Ishikawa (cell line): ENCODE data around the gene RTN3.

ENCODE experiments used
- CEBPB ChIP-seq: IDR thresholded peaks from 2 replicates; pipeline ENCODE4 v1.6.1; 2012
- CREB1 ChIP-seq: IDR thresholded peaks from 2 replicates; pipeline ENCODE4 v1.6.1; 2012; ENCODE audit warnings: low read depth
- EP300 ChIP-seq: IDR thresholded peaks from 2 replicates; pipeline ENCODE4 v1.6.1; 2012; ENCODE audit warnings: borderline replicate concordance
- FOXM1 ChIP-seq: IDR thresholded peaks from 2 replicates; pipeline ENCODE4 v1.6.1; 2012; ENCODE audit warnings: low read depth, borderline replicate concordance
- MAX ChIP-seq: IDR thresholded peaks from 2 replicates; pipeline ENCODE4 v1.6.1; 2012
- TAF1 ChIP-seq: IDR thresholded peaks from 2 replicates; pipeline ENCODE4 v1.6.1; 2012; ENCODE audit warnings: low read depth, mild to moderate bottlenecking
- TCF12 ChIP-seq: IDR thresholded peaks from 2 replicates; pipeline ENCODE4 v1.6.1; 2012; ENCODE audit warnings: low read depth
- TEAD4 ChIP-seq: IDR thresholded peaks from 2 replicates; pipeline ENCODE4 v1.6.1; 2012
- USF1 ChIP-seq: IDR thresholded peaks from 2 replicates; pipeline ENCODE4 v1.6.1; 2012
- YY1 ChIP-seq: IDR thresholded peaks from 2 replicates; pipeline ENCODE4 v1.6.1; 2012; ENCODE audit warnings: low read depth
- TF ChIP-seq, protein P1 (sequence below): IDR thresholded peaks from 2 replicates; pipeline ENCODE4 v1.6.1; 2012; ENCODE audit warnings: low read depth, mild to moderate bottlenecking

RTN3 gene

GRCh38 chr11:63804259-63804658 lies 123.0 kb downstream of the RTN3 start:
- TF ChIP-seq CREB1 (no peak), USF1 (peak; percentile 42; the same call in 1 of the 2 replicates), EP300 (no peak), TAF1 (no peak), TCF12 (no peak), MAX (peak; percentile 77)

- TF ChIP-seq TCF12 (no peak), CEBPB (no peak), EP300 (no peak), FOXM1 (no peak), YY1 (no peak), TEAD4 (no peak)
- TF ChIP-seq, protein P1, sequence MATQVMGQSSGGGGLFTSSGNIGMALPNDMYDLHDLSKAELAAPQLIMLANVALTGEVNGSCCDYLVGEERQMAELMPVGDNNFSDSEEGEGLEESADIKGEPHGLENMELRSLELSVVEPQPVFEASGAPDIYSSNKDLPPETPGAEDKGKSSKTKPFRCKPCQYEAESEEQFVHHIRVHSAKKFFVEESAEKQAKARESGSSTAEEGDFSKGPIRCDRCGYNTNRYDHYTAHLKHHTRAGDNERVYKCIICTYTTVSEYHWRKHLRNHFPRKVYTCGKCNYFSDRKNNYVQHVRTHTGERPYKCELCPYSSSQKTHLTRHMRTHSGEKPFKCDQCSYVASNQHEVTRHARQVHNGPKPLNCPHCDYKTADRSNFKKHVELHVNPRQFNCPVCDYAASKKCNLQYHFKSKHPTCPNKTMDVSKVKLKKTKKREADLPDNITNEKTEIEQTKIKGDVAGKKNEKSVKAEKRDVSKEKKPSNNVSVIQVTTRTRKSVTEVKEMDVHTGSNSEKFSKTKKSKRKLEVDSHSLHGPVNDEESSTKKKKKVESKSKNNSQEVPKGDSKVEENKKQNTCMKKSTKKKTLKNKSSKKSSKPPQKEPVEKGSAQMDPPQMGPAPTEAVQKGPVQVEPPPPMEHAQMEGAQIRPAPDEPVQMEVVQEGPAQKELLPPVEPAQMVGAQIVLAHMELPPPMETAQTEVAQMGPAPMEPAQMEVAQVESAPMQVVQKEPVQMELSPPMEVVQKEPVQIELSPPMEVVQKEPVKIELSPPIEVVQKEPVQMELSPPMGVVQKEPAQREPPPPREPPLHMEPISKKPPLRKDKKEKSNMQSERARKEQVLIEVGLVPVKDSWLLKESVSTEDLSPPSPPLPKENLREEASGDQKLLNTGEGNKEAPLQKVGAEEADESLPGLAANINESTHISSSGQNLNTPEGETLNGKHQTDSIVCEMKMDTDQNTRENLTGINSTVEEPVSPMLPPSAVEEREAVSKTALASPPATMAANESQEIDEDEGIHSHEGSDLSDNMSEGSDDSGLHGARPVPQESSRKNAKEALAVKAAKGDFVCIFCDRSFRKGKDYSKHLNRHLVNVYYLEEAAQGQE: no peak
Measured at GRCh38 chr11:63805844-63806415, 124.6 kb downstream of the RTN3 start.
